Measurements from ENCODE around the gene HIBADH.

The HIBADH gene

DNA sequence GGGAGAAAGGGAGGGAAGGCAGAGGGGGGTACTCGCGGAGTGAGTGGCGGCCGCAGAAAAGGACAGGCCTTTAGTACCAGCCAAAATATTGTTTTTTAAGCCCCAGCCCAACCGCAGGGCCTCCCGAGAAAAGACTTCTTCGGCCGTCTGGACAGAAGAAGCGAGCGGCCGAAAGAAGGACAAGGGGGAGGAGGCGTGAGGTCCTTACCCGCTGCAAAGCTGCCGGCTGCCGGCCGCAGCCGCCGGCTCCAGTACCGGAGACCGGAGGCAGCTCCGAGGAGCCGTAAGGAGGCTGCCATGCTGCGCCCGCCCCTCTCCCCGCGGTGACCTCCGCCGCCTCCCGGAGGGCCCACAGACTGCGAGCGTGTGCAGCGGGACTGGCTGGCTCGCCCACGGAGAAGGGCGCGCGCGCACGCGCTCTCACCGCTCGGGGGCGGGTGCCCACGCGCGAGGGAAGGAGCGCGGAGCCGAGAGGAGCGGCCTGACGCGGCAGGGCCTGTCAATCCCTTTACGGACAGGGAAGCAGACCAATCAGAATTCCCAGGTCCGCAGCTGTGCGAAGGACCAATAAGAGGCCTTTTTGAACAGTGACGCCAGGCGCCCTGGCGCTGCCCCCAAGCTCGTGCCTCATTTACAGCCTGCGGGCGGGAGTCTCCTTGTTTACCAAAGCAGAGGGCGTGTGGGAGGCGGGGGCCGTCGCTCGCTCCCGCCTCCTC, at the start of gene HIBADH:
Gene HIBADH (minus strand): TSS at position 394 of the 716 bp plus-strand sequence. CDS start 95 bp downstream, at position 299.
- peak; percentile 96 for DNase-seq

DNA sequence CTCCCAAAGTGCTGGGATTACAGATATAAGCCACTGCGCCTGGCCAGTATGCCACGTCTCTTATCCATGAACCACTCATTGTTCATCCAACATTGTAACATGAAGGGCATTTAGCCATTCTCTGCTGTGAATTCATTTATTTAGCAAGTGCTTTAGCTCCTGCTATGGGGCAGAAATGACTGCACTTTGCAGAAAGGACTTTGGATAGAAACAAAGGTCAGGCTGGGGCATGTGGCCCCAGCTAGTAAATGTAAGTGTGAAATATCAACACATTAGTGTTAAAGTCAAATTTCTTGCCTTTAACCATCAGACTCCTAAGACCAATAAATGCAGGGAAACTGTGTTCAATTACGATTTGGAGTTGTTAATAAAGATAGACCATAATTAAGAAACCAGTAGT, 49.5 kb upstream of the HIBADH start:
- DNase-seq, result no peak

GRCh38 chr7:27709137-27710075, 46.7 kb upstream of the HIBADH start:
- no peak for DNase-seq

DNA sequence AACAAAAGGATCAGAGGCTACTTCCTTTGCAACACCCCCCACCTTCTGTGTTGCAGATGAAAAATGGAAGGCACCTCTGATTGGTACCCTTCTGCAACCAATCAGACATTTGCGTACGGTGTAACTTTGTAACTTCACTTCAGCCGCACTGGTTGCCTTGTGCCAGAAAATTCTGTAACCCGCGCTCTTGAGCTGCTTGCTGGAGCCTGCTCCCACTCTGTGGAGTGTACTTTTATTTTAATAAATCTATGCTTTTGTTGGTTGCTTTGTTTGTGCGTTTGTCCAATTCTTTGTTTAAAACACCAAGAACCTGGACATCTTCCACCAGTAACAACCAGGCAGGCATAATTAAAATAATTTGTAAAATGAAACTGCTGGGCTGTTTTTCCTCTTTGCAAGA, 45.8 kb upstream of the HIBADH start:
- no peak for DNase-seq

DNA sequence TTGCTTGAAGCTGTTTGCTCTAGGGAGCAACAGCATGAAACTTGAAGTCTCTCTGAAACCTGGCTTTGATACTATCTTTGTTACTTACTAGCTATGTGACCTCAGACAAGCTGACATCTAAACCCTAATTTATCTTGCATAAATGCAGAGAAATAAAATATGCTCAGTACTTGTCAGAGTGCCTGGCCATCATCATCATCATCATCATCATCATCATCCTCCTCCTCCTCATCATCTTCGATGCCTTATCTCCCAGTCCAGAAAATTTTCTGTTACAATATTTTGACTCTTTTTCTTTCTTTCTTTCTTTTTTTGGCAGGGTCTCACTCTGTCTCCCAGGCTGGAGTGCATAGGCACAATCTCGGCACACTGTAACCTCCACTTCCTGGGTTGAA, 42.5 kb upstream of the HIBADH start:
- no peak for DNase-seq

GRCh38 chr7:27704422-27705199, 41.9 kb upstream of the HIBADH start:
- DNase-seq, result no peak

DNA sequence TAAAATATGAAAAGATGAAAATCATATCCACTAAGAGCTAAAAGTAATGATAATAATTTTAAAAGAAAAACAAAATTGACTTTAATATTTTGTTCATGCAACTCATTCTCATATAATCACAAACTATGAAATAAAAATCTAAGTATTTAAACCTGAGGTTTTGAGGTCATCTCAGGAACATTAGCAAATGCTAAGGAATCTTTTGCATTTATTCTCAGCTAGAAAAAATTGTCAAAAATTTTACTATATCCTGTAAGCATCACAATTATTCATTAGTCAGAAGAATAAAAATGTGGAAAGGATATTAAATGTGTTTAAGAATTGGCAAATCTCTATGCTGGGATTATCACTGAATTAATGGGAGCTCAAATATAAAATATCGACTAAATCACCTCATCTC, 40.5 kb upstream of the HIBADH start:
- no peak for DNase-seq

DNA sequence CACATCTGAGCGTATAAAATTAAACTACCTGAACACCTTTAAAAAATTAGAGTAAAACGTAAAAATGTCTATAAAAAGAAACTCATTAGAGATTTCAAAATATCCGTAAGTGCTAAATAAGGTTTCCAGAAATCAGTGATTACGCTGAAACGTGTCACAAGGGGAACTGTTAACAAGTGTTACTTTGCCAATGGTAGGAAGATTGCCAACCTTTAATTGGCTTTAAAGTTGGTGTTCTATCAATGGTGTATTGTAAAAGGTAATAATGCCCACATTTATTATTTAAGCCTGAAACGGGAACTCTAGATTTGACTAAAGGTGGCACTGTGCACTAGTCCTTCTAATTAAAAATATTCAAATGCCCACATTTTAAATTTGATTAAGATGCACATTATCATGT, 37.8 kb upstream of the HIBADH start:
- DNase-seq, result no peak

DNA sequence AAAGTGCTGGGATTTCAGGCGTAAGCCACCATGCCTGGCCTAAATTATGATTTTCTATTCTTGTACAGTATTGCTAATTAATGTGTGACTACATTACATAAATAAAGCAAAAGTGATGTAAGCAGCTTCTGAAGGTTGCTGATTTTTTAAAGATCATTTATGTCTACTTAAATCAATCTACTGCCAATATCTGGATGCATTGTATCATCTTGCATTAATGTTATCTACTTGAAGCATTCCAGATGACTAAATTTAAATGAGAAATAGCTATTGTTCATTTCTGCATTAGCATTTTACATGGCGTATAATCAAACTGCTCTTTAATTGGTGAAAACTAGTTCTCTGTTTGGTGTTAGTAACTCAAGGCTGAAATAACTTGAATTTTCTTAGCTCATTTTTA, 37.1 kb upstream of the HIBADH start:
- no peak for DNase-seq

GRCh38 chr7:27697861-27698430, 35.3 kb upstream of the HIBADH start:
- DNase-seq, result no peak

DNA sequence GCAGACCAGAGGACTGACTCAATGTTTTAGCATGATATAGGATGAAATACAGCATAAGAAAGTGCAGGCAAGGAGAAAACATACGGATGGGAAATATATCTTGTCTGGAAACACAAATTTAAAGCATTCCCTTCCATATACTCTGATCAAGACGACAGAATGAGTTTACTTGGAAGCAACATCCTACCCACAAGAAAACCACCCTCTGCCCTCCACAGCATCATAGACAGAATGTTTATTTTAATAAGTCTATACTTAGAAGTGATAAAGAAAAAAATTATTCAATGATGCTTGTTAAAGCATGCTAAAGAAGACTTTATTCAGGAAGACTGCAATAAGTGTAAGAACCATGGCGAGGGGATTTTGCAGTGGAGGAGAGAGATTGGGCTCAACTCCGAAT, 32.4 kb upstream of the HIBADH start:
- no peak for DNase-seq

- no peak for DNase-seq
Measured at GRCh38 chr7:27693794-27694193, 31.1 kb upstream of the HIBADH start.

GRCh38 chr7:27690649-27691048, 28.0 kb upstream of the HIBADH start:
- no peak for DNase-seq

- DNase-seq, result no peak
Measured at GRCh38 chr7:27689591-27690164, 27.0 kb upstream of the HIBADH start.

DNA sequence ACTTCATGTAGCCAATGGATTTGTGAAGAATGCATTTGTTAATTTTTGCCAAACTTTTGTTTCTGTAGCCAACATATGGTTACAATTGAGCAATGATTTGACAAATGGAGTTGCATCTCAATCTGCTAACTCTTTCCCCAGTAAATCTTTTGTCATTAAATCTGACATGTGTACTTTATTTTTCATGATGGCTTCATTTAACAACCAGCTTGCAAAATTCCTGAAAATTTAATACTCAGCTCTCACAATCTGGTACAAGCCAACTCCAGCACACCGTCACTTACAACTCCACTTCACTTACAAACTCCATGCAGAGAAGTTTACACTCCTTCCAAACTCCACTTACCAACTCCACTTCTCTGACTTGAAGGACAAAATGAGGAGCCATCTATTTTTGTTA, 26.5 kb upstream of the HIBADH start:
- DNase-seq, result no peak

DNA sequence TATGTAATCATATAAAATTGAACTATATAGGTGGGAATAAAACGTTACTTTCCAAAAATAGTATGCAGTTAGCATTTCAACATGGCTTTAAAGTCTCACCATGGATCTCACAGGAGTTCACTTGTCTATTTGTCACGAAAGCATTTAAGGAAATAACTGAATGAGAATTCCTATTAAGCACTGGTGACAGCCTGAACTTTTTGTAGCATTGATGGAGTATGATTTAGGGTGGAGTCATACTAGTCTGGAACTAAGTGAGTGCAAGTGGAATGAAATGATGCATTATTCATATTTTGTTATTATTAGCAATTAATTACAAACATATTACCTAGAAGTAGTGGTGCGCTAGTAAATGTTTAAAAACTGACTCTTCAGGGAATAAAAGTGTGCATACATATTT, 26.0 kb upstream of the HIBADH start:
- no peak for DNase-seq

DNA sequence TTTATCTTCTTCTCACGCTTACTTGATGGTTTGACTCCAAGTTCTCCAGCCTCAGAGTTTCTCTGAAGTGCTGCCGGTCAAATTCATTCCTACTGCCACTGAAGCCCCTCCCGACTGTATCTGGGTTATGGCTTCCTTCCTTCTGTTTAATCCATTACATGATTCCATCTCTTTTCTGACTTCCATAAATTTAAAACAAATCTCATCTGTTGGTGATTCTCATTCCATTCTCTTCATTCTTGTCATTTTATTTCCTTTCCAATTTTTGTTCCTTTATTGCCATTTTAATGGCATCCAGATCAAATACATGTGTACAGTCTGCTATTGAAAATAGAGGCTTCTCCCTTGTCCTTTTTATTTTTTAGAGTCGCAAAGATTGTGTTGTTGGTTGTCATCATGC, 25.4 kb upstream of the HIBADH start:
- no peak for DNase-seq

GRCh38 chr7:27686315-27686714, 23.6 kb upstream of the HIBADH start:
- DNase-seq, result no peak

DNA sequence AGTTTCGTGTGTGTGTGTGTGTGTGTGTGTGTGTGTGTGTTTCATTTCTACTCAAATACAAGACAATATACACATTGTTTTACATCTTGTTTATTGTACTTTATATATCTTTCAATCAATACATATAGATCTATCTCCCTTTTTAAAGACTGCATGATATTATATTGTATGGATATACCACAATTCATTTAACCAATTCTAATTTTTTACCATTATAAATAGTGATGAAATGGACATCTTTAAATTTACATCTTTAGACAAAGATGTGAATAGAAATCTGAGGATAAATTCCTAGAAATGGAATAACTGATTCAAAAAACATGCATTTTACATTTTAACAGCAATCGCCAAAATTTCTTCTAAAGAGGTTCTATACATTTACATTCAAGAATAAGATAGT, 23.2 kb upstream of the HIBADH start:
- no peak for DNase-seq

DNA sequence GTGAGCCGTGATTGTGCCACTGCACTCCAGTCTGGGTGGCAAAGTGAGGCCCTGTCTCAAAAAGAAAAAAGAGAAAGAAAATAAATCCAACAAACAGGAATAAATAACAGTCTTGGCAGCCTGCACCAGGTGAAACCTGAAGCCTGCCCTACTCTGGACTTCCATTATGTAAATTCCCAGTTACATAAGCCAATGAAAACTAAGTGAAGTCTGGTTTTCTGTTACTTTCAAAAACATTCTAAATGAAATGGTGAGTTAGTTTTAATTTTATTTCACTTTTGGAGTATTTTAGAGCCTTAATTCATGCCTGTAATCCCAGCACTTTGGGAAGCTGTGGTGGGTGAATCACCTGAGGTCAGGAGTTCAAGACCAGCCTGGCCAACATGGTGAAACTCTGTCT, 22.5 kb upstream of the HIBADH start:
- DNase-seq, result no peak

DNA sequence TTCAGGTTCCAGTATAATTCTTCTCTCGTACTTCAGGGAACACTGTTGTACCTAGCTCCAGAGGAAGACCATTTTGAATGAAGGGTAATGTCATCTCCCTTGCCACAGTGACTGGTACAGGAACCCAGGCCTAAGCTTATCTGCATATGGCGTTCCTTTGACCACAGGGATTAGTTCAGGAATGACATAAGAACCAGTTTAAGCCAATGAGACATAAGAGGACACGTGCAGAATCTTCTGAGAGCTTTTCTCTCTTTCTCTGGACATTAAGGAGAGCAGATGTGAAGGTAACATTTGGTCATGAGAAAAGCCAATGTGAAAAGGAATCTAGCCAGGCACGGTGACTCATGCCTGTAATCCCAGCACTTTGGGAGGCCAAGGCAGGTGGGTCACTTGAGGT, 21.8 kb upstream of the HIBADH start:
- no peak for DNase-seq

DNA sequence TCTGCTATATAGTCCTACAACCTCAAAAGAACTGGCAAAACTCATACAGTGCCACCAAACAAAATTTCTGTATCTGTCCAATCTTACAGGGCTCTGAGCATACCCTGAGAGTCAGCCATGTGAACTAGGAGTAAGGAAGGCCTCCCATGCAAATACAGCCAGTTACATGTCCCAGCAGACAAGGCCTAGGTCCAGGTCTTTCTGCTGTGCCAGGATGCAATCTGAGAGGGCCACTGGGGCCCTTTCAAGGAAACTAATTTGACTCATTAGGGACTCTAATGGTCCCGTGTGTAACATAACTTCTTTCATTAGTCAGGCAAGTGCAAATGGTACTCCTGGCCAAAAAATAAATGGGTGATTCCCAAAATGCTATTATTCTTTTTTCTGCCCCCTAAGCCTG, 17.9 kb upstream of the HIBADH start:
- DNase-seq, result no peak

Data from activated T-cell treated with anti-CD3 and anti-CD28 coated beads, Interleukin-2, amount 50 U/mL, for 1 hour (primary cell).